Cortex of kidney (tissue), 1 donor: ENCODE measurements around the gene CDK16.

Experiments
- DNase-seq: peaks from one replicate; lab custom pipeline; 2025; lab: John Stamatoyannopoulos, UW

The CDK16 gene

GRCh38 chrX:47228550-47229270 lies 10.2 kb downstream of the CDK16 start:
- DNase-seq: no peak

- DNase-seq: no peak
These were observed 10.9 kb downstream of the CDK16 start for GRCh38 chrX:47229427-47229826.

DNA sequence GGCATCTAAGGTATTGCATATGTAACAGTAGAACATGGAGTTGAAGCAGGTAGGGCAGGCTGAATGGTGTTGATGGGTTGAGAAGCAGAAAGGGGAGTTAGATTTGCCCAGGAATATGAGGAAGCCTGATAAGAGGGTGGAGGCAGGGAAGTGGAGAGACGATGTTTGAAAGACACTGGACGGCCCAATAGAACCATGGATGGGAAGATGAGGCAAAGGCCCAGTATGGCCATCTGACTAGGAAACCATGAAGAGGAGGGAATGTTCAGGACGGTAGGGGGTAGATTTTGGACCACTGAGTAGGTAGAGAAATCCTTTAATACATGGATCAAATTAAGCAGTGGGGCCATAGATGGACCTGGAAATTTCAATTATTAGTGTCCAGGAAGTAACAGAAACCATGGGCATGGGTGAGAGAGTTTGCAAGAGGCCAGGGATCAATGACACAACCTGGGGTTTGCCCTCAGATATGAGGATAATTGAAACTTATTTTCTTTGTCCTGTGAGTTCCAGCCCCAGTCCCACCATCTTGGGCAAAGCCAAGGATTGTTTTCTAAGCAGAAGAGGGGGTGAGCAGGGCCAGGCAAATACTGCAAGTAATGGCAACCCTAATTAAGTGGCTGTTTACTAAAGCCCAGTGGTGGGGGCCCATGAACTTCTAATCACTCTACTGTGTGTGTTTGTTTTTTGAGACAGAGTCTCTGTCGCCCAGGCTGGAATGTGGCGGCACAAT lies 11.8 kb downstream of the CDK16 start:
- no peak for DNase-seq

DNA sequence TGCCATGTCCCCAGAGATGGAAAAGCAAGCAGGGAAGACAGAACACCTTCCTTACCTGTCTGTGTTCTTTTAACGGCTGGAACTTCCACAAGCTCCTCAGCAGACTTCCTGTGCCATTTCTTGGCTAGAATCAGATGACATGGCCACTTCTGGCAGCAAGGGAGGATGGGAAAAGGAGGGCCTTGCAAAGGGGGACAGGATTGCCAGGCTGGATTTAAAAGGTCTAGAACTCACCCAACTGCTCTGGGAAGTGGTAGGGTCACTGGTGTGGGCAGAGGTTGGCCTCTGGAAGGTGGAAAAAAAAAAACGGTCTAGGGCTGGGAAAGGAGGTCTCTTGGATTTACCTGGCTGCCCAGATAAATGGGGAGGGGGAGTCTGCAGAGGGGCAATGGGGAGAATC lies 12.7 kb downstream of the CDK16 start:
- no peak for DNase-seq

DNA sequence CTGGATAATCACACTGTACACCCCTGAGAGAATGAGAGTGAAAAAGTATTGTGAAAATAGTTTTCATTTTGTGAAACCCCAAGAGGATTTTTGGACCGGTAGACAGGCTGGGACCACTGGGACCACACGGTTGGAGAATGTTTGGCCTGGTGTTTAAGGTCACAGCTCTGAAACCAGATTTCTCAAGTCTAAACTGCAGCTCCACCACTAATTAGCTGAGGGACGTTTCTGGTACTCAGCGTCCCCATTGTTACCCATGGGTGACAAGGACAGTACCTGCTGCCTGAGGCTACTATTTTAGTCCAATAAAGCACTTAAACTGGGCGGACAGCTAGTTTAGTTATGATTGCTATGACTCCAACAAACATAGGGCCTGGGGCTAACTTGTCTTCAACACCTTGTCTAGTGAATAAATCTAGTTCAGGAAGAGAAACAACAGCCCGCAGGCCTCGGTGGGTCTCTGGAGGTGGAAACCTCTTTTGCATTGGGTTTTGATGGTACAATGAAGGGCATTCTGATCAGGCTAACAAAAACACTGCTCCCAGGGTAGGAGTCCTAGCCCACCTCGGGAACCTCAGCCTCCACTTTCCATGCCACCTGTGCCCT lies 13.8 kb downstream of the CDK16 start:
- DNase-seq: no peak

DNA sequence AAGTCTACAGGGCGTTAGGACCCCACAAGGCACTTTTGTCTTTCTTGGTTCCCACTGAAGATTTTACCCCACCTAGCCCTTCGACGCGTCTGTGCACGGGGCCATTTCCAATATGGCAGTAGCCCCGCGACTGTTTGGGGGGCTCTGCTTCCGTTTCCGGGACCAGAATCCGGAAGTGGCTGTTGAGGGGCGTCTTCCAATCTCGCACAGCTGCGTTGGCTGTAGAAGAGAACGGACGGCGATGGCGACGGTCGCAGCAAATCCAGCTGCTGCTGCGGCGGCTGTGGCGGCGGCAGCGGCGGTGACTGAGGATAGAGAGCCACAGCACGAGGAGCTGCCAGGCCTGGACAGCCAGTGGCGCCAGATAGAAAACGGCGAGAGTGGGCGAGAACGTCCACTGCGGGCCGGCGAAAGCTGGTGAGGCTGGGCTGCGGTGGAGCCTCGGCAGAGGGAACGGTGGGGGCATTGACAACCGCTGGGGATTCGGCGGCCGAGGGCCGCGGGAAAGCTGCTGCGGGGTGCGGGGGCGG lies 14.4 kb downstream of the CDK16 start, which contains the start of gene USP11:
TSS of gene USP11 (plus strand) at position 207 of the 530 bp plus-strand sequence. CDS start at position 242, 35 bp downstream.
- no peak for DNase-seq

GRCh38 chrX:47233333-47234113 lies 15.0 kb downstream of the CDK16 start:
- DNase-seq: no peak

DNA sequence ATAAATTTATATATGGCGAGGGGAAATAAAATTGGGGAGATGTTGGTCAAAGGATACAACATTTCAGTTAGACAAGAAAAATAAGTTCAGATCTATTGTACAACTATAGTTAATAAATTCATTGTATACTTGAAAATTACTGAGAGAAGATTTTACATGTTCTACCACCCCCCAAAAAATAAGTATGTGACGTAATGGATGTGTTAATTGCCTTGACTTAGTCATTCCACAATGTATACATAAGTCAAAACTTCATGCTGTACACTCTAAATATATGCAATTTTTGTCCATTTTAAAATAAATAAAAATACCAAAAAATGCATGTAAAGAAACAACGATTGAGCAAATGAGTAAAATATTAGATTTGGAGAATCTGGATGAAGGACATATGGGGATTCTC lies 16.1 kb downstream of the CDK16 start:
- no peak for DNase-seq

- DNase-seq: no peak
These were observed 17.2 kb downstream of the CDK16 start for GRCh38 chrX:47235691-47236103.

DNA sequence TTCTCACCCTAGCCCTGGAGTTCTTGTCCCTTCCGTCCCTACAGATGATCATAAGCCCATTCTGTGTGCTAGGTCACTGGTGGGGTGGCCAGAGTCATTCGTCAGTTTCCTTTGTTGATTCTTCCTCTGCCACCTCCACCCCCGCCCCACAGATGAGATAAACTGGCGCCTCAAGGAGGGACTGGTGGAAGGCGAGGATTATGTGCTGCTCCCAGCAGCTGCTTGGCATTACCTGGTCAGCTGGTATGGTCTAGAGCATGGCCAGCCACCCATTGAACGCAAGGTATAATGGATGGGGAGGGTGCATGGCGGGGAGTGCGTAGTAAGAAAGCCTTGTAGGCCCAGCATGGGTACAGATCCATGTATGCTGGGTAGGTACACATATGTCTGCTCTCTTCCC lies 20.7 kb downstream of the CDK16 start:
- no peak for DNase-seq

DNA sequence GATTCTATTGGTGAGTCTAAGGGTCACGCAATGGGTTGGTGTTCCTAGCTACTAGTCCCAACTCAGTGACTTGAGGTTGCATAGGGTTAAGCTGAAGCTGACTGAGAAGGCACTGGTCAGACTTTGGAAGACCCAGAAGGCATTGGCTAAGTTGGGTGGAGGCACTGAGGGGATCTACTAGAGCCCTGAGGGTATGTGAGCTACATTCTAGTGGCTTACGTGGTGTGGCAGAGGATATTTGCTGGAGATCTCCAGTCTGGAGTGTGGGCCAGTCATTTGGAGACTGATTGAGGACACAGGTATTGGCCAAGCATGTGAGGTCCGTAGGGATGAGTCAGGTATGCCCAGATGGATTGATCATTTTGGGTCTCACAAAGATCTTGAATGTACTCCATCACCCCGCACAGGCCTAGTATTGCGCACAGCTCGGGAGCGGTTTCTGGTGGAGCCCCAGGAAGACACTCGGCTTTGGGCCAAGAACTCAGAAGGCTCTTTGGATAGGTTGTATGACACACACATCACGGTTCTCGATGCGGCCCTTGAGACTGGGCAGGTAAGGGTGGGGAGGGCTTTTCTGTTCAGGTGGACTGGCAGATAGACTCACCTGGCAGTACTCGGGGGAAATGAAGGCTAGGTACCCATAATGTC lies 21.5 kb downstream of the CDK16 start:
- DNase-seq: no peak

DNA sequence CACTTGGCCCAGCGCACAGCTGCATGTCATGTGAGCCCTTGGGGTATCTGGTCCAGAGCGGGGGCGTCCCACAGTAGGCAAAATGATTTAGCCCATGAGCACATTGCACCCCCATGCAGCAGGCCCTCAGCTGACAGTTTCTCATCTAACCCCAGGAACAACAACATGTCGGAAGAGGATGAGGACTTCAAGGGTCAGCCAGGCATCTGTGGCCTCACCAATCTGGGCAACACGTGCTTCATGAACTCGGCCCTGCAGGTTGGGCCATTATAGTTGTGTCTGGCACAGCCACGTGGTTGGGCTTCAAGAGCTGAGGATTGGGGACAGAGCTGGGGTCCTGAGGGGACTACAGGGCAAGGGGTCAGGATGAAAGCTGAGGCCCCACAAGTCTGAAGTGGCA lies 22.1 kb downstream of the CDK16 start:
- no peak for DNase-seq

GRCh38 chrX:47241201-47242011 lies 22.9 kb downstream of the CDK16 start:
- no peak for DNase-seq

- DNase-seq: no peak
These were observed 23.8 kb downstream of the CDK16 start for GRCh38 chrX:47242321-47242720.

DNA sequence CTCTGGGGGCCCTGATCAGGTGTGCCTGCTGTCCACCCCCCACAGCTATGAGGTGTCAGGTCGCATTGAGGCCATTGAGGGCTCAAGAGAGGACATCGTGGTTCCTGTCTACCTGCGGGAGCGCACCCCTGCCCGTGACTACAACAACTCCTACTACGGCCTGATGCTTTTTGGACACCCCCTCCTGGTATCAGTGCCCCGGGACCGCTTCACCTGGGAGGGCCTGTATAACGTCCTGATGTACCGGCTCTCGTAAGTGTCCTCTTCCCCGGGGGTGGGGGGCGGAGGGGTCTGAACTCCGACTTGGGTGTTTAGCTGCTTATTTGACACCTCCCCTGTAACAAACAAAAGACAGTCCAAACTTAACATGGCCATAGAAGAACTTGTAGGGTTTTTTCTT lies 24.9 kb downstream of the CDK16 start:
- DNase-seq: no peak

- DNase-seq: no peak
These were observed 26.2 kb downstream of the CDK16 start for GRCh38 chrX:47244676-47245075.

GRCh38 chrX:47245156-47245555 lies 26.7 kb downstream of the CDK16 start:
- no peak for DNase-seq

DNA sequence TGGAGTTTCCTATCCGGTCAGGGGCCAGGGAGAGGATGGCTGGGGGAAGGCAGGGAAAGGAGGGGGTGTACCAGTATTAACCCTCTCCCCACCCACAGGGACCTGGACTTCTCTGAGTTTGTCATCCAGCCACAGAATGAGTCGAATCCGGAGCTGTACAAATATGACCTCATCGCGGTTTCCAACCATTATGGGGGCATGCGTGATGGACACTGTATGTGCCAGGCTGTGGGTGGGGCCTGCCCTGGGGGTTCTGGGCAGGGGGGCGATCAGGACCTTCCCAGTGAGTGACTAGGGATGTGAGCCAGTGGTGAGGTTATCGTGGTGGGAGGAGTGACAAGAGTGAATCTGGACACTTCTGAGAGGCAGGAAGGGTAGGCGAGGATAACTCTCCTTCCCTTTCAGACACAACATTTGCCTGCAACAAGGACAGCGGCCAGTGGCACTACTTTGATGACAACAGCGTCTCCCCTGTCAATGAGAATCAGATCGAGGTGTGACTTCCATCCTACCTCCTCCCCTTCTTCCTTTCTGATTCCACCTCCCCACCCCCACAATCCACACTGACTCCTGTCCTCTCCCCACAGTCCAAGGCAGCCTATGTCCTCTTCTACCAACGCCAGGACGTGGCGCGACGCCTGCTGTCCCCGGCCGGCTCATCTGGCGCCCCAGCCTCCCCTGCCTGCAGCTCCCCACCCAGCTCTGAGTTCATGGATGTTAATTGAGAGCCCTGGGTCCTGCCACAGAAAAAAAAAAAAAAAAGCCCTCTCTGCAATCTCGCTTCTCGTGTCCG lies 28.9 kb downstream of the CDK16 start:
- no peak for DNase-seq

DNA sequence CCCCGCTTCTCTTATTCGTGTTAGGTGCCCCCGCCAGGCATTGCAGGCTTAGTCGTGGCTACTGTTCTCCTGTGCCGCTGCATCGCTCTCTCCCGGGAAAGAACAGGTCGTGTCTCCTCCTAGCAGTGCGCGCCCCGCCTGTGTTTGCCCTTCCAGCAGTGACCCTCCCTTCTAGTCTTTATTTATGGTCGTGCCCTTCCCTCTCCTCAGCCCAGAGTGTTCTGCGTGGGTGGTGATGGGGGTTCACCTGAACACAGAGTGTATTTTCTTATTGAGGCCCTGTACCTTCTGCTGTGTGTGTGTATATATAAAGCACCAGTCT lies 29.5 kb downstream of the CDK16 start:
- no peak for DNase-seq

DNA sequence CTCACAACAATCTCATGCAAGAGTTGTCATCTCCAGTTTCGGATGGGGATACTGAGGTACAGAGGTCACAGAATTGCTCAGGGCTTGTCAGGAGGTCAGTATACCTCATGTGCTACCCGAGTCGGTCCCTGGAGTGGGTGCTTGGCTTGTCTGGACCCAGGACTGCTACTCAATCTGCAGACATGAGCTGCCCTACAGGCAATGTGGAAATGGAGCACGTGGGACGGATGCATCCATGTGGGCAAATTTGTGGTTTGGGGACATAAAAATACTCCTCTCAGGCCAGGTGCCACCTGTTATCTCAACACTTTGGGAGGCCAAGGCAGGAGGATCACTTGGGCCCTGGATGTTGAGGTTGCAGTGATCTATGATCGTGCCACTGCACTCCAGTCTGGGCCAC lies 30.1 kb downstream of the CDK16 start:
- DNase-seq: no peak
